Activated T-helper 1 cell treated with anti-CD3 and anti-CD28 coated beads, Interleukin-12 subunit alpha, Interleukin-12 subunit beta, Interleukin-2, Interleukin-4 antibody, amounts not matched to agents 30 ng/mL and 10 ng/mL and 1 ng/mL, durations not matched to agents 14 hours and 24 hours and 36 hours (primary cell): ENCODE results near the gene HOATZ. TPM values are rescaled to one million over a fixed set of nuclear protein-coding genes. Genes with fewer than 3 reads are reported as not detected.
A peak's percentile ranks its signal among the peaks of the same experiment; 100 is the strongest.

ENCODE experiments used
- DNase-seq: peaks from one replicate; pipeline ENCODE4 v3.0.0; 2021; ENCODE audit warnings: low spot score
- H3K27ac Mint-ChIP-seq: one replicate; pipeline ENCODE4 v1.8.0; 2021; ENCODE audit warnings: mild to moderate bottlenecking, mixed read lengths
- H3K27me3 Mint-ChIP-seq: one replicate; pipeline ENCODE4 v1.8.0; 2022; ENCODE audit warnings: mild to moderate bottlenecking, moderate library complexity, mixed read lengths; ENCODE audit not compliant: insufficient read depth
- H3K36me3 Mint-ChIP-seq: one replicate; pipeline ENCODE4 v1.8.0; 2021; ENCODE audit warnings: low read depth, mixed read lengths
- H3K4me1 Mint-ChIP-seq: one replicate; pipeline ENCODE4 v1.8.0; 2021; ENCODE audit warnings: low read depth, mixed read lengths
- H3K4me3 Mint-ChIP-seq: one replicate; pipeline ENCODE4 v1.8.0; 2021; ENCODE audit warnings: mild to moderate bottlenecking, moderate library complexity, mixed read lengths
- H3K9me3 Mint-ChIP-seq: one replicate; pipeline ENCODE4 v1.8.0; 2021; ENCODE audit warnings: mixed read lengths
- intact Hi-C: fragments of 100-400 bp; cut with micrococcal nuclease; formaldehyde crosslinking; loops from one replicate; pipeline ENCODE4 v1.15.1; 2024
- total RNA-seq: library from RNA; stranded (reverse); gene quantifications from 2 replicates; pipeline ENCODE4 v1.2.3, GENCODE V29; 2022

HOATZ gene
- not detected in 2 replicates for total RNA-seq

DNA sequence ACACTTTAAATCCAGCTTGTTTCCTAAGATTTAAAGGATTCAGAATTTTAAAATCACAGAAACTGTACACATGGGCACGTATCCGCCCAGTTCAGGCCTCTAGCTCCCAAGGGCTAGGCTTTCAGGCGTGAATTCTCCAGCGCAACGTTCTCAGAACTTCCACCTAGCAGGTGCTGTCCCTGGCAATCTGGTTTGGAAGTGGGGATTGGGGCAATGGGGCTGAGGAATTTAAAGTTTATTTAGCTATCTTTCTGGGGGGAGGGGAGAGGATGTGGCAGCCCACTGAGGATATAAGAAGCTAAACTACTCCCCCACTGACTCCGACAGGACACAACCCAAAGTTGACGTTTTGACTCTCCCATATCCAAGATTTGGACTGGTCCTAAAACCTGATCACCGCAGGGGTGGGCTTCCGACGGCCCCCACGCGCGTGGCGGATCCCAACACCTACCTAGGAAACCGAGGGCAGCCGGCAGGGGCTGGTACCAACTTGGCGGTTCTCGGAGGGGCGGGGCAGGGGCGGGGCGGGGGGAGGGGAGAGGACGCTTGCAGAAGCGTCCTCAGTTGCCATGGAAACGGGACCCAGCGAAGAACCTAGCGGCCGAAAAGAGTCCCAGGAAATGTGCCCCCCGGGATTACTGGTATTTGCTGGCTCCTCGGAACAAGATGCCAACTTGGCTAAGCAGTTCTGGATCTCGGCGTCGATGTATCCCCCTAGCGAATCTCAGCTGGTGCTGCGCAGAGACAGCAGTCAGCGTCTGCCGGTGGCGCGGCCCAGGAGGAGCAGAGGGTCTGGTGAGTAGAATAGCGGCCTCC lies at the start of gene HOATZ:
Gene HOATZ, plus strand, starts transcription at position 563 of the 816 bp plus-strand sequence. Its CDS starts 7 bp downstream, at position 570.
- H3K4me1 Mint-ChIP-seq: peaks cover 11% of the 10 kb centered on the region
- no peaks in the 10 kb centered on the region for H3K9me3 Mint-ChIP-seq
- peak within 1 kb of the TSS; percentile 55 for H3K4me3 Mint-ChIP-seq
- H3K36me3 Mint-ChIP-seq: no peaks in the 10 kb centered on the region
- no peak for DNase-seq
- peak within 1 kb of the TSS; percentile 29 for H3K27ac Mint-ChIP-seq
- intact Hi-C loops: loop anchor here (10.0 kb wide), 1 partner anchor 1540 kb away; no protein-coding TSS in a partner anchor
- H3K27me3 Mint-ChIP-seq: peaks cover 31% of the 10 kb centered on the region

- Mint-ChIP-seq H3K4me3 (no peak overlapping the region), H3K9me3 (no peaks in the 10 kb centered on the region)
Measured at GRCh38 chr11:111465400-111465799, 49.2 kb upstream of the HOATZ start.

GRCh38 chr11:111466615-111467014 lies 48.0 kb upstream of the HOATZ start:
- intact Hi-C loops: no loop called here
- DNase-seq: no peak
- H3K4me3 Mint-ChIP-seq: no peak overlapping the region
- no peaks in the 10 kb centered on the region for H3K9me3 Mint-ChIP-seq
- H3K27ac Mint-ChIP-seq: no peak overlapping the region
- H3K27me3 Mint-ChIP-seq: peaks cover 2% of the 10 kb centered on the region
- no peaks in the 10 kb centered on the region for H3K4me1 Mint-ChIP-seq
- H3K36me3 Mint-ChIP-seq: no peaks in the 10 kb centered on the region

More at GRCh38 chr11:111465400-111465799, 49.2 kb upstream of the HOATZ start:
- Mint-ChIP-seq H3K4me1 (no peaks in the 10 kb centered on the region), H3K27me3 (peaks cover 2% of the 10 kb centered on the region), H3K27ac (no peak overlapping the region), H3K36me3 (no peaks in the 10 kb centered on the region)
- intact Hi-C loops: no loop called here
- no peak for DNase-seq

GRCh38 chr11:111469200-111469599 lies 45.4 kb upstream of the HOATZ start:
- Mint-ChIP-seq H3K4me3 (no peak overlapping the region), H3K27ac (no peak overlapping the region), H3K27me3 (peaks cover 1% of the 10 kb centered on the region), H3K9me3 (peaks cover 5% of the 10 kb centered on the region), H3K4me1 (no peaks in the 10 kb centered on the region), H3K36me3 (no peaks in the 10 kb centered on the region)
- intact Hi-C loops: no loop called here
- DNase-seq: no peak

GRCh38 chr11:111472228-111472627 lies 42.4 kb upstream of the HOATZ start:
- peaks cover 14% of the 10 kb centered on the region for H3K9me3 Mint-ChIP-seq
- no peaks in the 10 kb centered on the region for H3K36me3 Mint-ChIP-seq
- no peak overlapping the region for H3K4me3 Mint-ChIP-seq
- H3K27me3 Mint-ChIP-seq: peaks cover 5% of the 10 kb centered on the region
- H3K4me1 Mint-ChIP-seq: no peaks in the 10 kb centered on the region
- intact Hi-C loops: no loop called here
- no peak for DNase-seq
- no peak overlapping the region for H3K27ac Mint-ChIP-seq

DNA sequence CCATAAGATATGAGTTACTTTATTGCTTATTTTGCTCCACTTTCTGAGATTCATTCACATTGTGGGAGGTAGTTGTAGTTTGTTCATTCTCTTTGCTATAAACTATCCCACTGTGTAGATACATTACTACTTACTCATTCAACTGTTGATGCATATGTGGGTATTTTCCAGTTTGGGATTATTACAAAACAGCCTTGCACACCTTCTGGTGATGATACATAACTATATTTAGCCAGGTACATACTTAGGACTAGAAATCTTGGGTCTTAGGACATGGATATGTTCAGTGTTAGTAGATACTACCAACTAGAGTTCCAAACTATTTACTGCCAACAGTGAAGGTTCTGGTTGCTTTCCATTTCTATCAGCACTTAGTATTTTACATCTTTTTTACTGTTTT lies 40.1 kb upstream of the HOATZ start:
- DNase-seq: no peak
- peaks cover 15% of the 10 kb centered on the region for H3K27me3 Mint-ChIP-seq

DNA sequence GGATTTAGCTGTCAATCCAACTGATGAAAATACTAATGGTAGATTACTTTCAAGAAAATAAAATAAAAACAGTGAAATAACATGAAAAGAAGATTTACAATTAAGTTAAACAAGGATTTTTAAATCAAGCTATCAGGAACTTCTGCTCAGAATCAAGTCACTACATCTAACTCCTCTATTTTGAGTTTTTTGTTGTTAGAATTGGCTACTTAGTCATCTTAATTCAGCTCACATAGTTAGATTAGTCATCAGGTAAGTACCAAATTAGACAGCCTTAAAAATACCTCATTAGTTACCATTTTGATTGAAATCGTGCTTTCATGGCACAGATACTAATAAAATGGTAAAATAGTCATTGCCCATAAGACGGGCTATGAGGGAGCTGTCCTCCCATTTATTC lies 38.2 kb upstream of the HOATZ start:
- Mint-ChIP-seq H3K4me1 (peaks cover 6% of the 10 kb centered on the region), H3K27me3 (peaks cover 20% of the 10 kb centered on the region), H3K4me3 (no peak overlapping the region), H3K36me3 (no peaks in the 10 kb centered on the region), H3K9me3 (peaks cover 30% of the 10 kb centered on the region), H3K27ac (no peak overlapping the region)
- no peak for DNase-seq
- intact Hi-C loops: no loop called here

More for the DNA sequence above, 40.1 kb upstream of the HOATZ start:
- intact Hi-C loops: no loop called here
- H3K9me3 Mint-ChIP-seq: peaks cover 15% of the 10 kb centered on the region
- no peaks in the 10 kb centered on the region for H3K36me3 Mint-ChIP-seq
- H3K27ac Mint-ChIP-seq: no peak overlapping the region
- no peak overlapping the region for H3K4me3 Mint-ChIP-seq
- H3K4me1 Mint-ChIP-seq: no peaks in the 10 kb centered on the region

DNA sequence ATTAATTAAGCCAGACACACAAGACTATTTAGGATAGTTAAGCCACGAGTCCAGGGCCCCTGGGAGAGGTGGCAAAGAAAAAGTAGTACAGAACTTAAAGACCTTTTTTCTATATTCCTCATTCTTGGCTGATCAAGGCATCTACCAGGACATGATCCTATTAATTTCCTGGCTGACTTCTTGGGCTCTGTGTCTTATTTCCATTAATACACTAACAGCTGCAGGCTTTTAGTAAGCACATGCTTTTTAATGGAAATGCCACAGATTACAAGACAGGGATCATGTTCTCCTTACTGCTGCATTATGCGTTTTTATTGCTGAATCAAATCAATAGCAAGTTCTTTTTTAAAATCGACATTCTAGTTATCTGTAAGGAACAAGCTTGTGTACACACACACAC lies 37.6 kb upstream of the HOATZ start:
- H3K4me1 Mint-ChIP-seq: peaks cover 6% of the 10 kb centered on the region
- H3K36me3 Mint-ChIP-seq: no peaks in the 10 kb centered on the region
- H3K27ac Mint-ChIP-seq: no peak overlapping the region
- no peak for DNase-seq
- peaks cover 20% of the 10 kb centered on the region for H3K27me3 Mint-ChIP-seq
- H3K4me3 Mint-ChIP-seq: no peak overlapping the region
- H3K9me3 Mint-ChIP-seq: peaks cover 30% of the 10 kb centered on the region
- intact Hi-C loops: no loop called here

DNA sequence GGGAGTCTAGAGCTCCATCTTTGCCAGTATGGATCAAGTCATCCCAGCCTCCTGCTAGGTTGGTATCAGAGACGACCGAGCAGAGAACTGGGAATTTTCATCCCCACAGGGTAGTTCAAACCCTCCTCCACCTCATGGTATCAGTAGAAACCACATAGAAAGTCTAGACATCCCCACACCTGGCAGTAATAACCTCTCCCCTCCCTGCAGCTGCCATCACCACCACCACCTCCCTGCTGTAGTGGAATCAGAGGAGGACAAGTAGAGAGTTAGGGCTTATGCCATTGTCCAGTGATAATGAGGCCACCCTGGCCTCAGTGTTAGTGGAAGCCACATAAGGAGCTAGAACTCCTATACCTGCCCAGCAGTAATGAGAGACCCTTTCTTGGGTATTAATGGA lies 36.7 kb upstream of the HOATZ start:
- Mint-ChIP-seq H3K4me3 (no peak overlapping the region), H3K27ac (no peak overlapping the region), H3K36me3 (no peaks in the 10 kb centered on the region), H3K9me3 (peaks cover 39% of the 10 kb centered on the region), H3K27me3 (peaks cover 22% of the 10 kb centered on the region), H3K4me1 (peaks cover 6% of the 10 kb centered on the region)
- intact Hi-C loops: no loop called here
- DNase-seq: no peak

- H3K36me3 Mint-ChIP-seq: no peaks in the 10 kb centered on the region
- peaks cover 43% of the 10 kb centered on the region for H3K9me3 Mint-ChIP-seq
- intact Hi-C loops: no loop called here
- H3K27me3 Mint-ChIP-seq: peaks cover 25% of the 10 kb centered on the region
- DNase-seq: no peak
- no peak overlapping the region for H3K4me3 Mint-ChIP-seq
- H3K27ac Mint-ChIP-seq: no peak overlapping the region
- peaks cover 6% of the 10 kb centered on the region for H3K4me1 Mint-ChIP-seq
Measured at GRCh38 chr11:111479666-111480065, 34.9 kb upstream of the HOATZ start.

DNA sequence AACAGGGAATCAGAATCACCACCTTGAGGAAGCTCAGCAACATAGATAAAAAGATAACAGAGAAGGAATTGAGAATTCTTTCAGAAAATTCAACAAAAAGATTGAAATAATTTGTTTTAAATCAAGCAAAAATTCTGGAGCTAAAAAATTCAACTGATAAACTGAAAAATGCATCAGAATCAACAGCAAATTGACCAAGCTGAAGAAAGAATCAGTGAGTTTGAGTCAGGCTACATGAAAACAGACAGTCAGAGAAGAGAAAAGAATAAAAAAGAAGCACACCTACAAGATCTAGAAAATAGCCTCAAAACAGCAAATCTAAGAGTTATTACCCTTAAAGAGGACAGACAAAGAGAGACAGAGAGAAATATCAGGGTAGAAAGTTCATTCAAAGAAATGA lies 31.1 kb upstream of the HOATZ start:
- Mint-ChIP-seq H3K9me3 (peaks cover 53% of the 10 kb centered on the region), H3K4me1 (peaks cover 6% of the 10 kb centered on the region)

DNA sequence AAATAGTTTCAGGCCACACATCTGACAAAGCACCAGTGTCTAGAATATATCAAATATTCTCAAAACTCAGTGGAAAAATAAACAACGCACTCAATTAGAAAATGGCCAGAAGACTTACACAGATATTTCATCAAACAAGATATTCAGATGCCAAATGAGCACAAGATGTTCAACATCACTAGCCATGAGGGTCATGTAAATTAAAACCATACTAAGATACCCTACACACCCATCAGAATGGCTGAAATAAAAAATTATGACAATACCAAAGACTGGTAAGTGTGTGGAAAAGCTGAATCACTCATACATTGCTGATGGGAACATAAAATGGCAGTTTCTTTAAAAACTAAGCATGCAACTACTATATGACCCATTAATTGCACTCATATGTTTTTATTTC lies 24.1 kb upstream of the HOATZ start:
- H3K4me1 Mint-ChIP-seq: no peaks in the 10 kb centered on the region
- intact Hi-C loops: no loop called here

More for the DNA sequence above, 31.1 kb upstream of the HOATZ start:
- H3K27ac Mint-ChIP-seq: no peak overlapping the region
- H3K4me3 Mint-ChIP-seq: no peak overlapping the region
- intact Hi-C loops: no loop called here
- H3K27me3 Mint-ChIP-seq: peaks cover 21% of the 10 kb centered on the region
- H3K36me3 Mint-ChIP-seq: no peaks in the 10 kb centered on the region
- no peak for DNase-seq

DNA sequence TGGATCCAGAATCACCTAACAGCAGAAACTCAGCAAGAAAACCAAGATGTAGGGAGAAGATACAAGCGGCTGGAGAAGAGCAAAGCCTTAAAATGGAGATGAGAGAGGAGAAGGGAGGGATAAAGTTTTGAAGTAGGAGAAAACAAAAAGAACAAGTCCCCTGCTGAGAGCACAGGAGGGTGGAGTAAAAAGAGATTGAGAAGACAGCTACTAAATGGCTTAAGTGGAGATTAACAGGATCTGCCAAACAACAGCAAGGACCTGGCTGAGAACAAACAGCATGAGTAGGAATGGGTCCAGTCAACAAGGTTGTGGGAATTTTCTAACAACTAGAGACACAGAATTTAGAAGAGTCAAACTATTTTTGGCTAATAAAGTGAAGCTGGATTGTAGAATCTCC lies 20.5 kb upstream of the HOATZ start:
- H3K36me3 Mint-ChIP-seq: no peaks in the 10 kb centered on the region

More for the DNA sequence above, 24.1 kb upstream of the HOATZ start:
- Mint-ChIP-seq H3K27me3 (peaks cover 9% of the 10 kb centered on the region), H3K36me3 (no peaks in the 10 kb centered on the region), H3K4me3 (no peak overlapping the region), H3K9me3 (peaks cover 17% of the 10 kb centered on the region), H3K27ac (no peak overlapping the region)
- DNase-seq: no peak

More for the DNA sequence above, 20.5 kb upstream of the HOATZ start:
- DNase-seq: no peak
- no peak overlapping the region for H3K27ac Mint-ChIP-seq
- peaks cover 32% of the 10 kb centered on the region for H3K27me3 Mint-ChIP-seq
- H3K4me1 Mint-ChIP-seq: no peaks in the 10 kb centered on the region
- H3K4me3 Mint-ChIP-seq: no peak overlapping the region
- no peaks in the 10 kb centered on the region for H3K9me3 Mint-ChIP-seq
- intact Hi-C loops: no loop called here
